Cortex of kidney (tissue), 1 donor: ENCODE measurements around the gene TRDN.
"Not testable (repeated sequence)": the region's sequence is repeated elsewhere in the genome, so short reads cannot be mapped to it uniquely, and the experiment has no call there.

Source experiments
- DNase-seq: peaks from one replicate; lab custom pipeline; 2025; lab: John Stamatoyannopoulos, UW

TRDN gene

DNA sequence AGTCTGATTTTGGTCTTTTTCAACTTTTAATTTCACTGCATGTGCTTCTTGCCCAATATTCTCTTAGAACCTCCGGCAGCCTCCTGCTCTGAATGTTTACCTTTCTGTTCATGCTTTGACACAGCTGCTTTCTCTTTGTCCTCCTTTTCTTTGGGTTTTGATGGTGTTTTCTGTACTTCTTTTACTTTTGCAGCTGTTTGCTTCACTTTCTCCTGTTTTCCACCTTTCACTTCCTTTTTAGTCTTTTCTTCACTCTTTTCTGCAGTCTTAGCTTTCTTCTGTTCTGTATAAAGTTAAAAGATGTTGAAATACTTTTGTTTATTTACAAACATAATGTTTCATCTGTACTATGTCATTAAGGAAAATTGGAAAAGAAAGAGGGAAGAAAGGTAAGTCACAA, 133.1 kb downstream of the TRDN start:
- DNase-seq: no peak

DNA sequence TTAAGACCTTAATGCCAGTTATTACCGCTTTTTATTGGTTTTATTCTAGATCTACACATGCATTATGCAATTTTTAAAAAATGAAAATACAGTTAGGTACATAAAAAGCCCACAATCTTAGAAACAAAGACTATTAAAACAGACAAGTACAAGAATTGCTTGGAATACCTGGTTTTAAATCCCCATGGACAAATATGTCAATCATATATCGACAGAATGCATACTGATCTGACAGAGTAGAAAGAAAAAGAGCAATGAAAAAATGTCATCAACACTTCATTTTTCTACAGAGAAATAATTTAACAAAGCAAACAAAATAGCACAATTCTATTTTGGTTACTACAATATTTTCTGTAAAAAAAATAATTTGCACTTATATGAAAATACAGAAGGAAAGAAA, 139.7 kb downstream of the TRDN start:
- no peak for DNase-seq

DNA sequence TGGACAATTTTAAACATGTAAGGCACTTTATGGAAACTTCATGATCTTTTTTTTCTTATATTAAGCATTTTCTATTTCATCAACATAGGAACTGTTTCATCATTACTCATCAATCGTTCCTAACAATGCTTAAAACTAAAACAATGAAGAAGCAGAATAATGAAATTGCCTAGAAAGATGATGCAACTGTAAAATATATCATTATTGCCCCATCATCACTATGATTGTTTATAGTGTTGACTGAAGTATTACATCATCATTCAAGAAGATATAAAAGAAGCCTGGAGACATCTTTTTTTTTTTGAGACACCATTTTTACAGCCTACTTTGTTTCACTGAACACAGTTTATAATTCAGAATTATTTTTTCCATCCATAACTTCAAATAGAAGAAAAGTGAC, 147.2 kb downstream of the TRDN start:
- no peak for DNase-seq

DNA sequence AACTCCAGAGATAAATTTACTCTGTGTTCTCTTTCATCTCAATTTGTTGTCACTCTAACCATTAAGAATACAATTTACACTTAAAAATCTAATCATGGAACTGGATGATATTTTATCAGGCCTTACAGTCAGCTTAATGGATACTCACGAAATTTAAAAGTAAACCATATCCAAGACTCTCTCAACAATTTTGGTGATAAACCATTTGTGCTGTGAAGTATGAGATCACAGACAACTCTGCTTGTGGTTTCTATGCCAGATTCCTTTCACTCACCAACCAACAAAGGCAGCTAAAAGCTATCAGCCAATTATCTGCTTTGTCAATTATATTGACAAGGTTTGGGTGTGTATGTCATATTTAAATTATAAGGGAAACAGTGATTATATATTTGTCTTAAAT, 155.8 kb downstream of the TRDN start:
- no peak for DNase-seq

DNA sequence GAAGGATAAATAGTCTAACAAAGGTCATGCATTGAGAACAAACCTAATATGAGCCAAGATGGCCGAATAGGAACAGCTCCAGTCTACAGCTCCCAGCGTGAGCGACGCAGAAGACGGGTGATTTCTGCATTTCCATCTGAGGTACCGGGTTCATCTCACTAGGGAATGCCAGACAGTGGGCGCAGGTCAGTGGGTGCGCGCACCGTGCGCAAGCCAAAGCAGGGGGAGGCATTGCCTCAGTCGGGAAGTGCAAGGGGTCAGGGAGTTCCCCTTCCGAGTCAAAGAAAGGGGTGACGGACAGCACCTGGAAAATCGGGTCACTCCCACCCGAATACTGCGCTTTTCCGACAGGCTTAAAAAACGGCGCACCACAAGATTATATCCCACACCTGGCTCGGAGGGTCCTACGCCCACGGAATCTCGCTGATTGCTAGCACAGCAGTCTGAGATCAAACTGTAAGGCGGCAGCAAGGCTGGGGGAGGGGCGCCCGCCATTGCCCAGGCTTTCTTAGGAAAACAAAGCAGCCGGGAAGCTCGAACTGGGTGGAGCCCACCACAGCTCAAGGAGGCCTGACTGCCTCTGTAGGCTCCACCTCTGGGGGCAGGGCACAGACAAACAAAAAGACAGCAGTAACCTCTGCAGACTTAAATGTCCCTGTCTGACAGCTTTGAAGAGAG, 164.6 kb downstream of the TRDN start:
- not testable (repeated sequence) for DNase-seq

DNA sequence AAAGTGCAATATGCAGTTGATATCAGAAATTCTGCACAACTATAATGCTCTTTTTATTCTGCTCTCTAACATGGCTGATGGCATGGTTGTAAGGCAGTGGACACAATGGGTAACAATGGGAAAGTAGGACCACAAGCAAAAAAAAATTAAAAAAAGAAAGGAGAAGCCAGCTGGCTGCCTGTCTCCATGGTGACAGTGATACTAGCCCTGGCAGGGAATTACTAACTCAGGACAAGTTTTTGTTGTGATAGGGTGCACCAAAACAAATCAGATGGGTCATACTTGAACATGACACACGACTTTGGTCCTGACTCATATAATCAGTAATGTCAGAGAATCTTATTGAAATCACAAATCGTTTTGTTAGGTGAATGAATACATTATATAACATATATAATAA, 169.4 kb downstream of the TRDN start:
- DNase-seq: no peak

DNA sequence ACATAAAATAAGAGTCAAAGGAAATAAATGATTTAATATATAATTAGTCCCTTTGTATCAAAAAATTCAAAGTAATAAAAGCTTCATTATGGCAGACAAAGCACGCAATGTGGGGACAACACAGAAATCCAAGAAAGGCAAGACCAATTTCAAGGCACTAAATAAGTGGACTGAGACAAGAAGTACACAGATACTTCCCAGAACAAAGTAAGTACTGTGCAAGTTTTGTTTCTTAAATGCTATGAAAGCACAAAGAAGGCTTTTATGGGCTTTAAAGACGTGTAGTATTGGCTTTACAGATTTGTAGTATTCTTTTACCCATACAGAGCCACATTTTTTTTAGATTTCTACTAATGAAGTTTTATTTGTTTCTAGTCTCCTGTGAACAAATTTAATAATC, 174.6 kb downstream of the TRDN start:
- DNase-seq: no peak

DNA sequence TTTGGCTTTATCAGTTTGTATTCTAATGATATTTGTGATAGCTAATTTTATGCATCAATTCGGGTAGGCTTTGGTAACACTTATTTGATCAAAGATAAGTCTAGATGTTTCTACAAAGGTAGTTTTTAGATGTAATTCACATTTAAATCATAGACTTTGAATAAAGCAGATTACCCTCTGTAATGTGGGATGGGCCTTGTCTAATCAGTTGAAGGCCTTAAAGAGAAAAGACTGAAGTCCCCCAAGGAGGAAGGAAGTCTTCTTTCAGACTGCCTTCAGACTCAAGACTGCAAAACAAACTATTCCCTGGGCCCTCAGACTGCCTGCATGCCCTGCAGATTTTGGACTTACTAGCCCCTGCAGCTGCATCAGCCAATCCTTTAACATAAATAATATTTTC, 178.5 kb downstream of the TRDN start:
- DNase-seq: no peak

DNA sequence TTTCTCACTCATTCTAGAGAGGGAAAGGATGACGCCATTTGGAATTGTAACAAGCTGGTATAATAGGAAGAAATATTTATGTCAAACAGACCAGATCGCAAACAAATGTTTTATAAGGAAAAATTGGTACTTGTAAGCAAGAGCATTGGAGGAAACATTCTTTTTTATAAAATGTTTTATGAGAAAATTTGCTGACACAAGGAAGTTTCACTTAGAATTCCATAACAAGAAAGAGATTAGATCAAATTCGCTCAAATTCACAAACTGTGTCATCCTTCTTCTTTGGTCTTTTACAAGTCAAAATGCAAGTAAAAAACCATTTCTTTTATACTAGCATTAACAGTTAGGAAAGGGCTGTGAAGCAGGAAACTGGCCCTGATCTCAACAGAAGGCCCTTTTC, 179.9 kb downstream of the TRDN start:
- DNase-seq: no peak

DNA sequence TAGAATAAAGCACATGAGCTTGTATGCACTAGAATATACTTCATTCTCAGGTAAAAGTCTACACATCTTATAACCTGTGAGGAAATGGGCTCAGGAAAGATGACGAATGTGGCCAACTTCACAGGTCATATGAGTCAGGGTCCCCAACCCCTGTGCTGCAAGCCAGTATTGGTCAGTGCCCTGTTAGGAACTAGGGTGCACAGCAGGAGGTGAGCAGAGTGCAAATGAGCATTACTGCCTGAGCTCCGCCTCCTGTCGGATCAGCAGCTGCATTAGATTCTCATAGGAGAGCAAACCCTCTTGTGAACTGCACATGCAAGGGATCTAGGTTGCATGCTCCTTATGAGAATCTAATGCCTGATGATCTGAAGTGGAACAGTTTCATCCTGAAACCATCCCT, 182.3 kb downstream of the TRDN start:
- DNase-seq: no peak

DNA sequence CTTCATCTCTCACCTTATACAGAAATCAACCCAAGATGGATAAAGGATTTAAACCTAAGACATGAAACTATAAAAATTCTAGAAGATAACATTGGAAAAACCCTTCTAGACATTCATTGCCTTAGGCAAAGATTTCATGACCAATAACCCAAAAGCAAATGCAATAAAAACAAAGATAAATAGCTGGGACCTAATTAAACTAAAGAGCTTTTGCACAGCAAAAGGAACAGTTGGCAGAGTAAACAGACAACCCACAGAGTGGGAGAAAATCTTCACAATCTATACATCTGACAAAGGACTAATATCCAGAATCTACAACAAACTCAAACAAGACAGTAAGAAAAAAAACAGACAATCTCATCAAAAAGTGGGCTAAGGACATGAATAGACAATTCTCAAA, 183.7 kb downstream of the TRDN start:
- not testable (repeated sequence) for DNase-seq

DNA sequence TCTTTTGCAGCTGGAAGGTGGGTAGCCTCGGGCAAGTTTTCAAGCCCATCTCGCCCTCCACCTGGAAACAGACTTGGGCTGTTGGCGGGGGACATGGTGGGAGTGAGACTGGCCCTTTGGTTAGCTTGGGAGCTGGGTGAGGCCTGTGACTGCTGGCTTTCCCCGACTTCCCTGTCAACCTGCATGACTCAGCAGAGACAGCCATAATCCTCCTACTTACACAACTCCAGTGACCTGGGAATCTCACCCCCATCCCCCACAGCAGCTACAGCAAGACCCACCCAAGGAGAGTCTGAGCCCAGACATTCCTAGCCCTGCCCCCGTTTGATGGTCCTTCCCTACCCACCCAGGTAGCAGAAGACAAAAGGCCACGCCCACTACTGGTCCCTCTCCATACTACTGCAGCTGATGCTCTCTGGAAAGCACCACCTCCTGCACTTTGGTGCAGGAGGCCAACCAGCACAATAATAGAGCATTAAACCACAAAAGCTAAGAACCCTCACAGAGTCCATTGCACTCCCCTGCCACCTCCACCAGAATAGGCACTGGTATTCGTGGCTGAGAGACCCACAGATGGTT, 188.4 kb downstream of the TRDN start:
- DNase-seq: no peak

DNA sequence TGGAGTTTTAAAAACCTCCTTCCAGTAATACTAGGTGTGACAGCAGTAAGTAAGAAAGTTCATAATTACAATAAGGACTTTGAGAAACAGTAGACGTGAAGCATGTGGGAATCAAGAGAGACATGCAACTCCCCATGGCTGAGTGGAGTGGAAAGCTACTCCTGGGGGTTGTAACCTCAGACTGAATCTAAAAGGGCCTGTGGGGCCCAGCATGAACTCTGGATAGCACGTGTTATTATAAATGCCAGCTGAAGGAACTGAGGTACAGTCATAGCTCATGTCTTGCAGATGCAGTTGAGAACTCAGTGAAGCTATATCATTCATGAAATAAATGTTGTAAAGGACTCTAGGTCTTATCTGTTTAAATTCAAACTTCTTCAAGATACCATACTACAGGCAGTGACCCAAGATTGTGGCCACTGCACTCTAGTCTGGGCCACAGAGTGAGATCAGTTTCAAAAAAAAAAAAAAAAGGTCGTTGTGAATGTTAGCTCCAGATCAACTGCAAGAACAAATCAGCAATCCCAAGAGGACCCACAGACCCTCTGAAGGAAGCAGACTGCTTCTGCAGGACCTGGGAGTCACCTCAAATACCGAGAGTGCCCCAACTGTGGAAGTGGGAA, 189.3 kb downstream of the TRDN start:
- no peak for DNase-seq

DNA sequence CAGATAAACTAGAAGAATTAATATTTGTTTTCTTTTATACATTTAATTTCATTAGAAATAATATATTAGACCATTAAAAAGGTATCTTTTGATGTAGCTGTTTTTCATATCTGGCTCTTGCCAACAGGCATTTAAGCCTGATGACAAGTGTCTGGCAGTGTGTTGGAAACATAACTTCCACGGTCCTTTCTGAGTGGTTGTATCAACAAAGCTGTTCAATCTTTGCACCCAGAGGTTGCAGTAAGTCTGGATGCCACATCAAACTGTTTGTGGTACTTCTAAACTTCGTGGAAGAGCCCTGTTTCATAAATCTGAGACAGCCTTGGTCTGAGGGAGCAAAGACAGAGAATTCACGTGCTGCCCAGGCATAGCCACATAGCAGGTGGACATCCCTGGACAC, 197.4 kb downstream of the TRDN start:
- DNase-seq: no peak

DNA sequence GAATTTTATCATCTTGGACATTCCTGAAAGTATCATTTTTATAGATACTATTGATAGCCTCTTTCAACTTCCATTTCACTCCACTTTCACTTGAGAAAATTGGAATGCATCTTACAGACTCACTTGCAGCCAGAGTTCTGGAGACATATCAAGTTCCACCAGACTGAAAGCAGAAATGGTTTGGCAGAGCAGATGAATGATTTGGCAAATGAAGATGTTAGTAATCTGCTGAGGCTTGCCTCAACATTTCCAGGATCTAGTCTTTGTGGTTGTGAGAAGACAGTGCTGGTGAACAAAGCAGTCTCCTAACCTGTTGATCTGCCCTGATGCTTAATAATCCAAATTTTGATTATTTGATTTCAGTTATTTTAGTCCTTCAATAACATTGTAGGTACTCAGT, 202.6 kb downstream of the TRDN start:
- no peak for DNase-seq

DNA sequence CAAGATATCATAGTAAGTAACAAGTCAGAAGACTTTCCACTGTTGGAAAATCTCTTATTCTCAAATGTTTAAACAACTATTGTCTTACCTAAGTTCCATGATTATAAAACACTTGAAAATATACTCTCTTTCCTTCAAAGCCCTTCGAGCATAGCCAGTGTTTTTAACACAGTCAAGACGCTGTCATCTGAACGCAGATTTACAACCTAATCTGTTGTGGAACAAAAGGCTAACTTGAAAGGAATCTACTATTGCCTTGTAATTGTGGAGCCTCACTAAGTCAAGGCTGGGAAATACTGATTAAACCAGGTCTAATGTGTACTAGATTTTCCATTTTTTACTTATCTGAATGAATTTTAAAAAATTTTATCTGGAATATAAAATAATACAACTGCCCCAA, 205.8 kb downstream of the TRDN start:
- no peak for DNase-seq

DNA sequence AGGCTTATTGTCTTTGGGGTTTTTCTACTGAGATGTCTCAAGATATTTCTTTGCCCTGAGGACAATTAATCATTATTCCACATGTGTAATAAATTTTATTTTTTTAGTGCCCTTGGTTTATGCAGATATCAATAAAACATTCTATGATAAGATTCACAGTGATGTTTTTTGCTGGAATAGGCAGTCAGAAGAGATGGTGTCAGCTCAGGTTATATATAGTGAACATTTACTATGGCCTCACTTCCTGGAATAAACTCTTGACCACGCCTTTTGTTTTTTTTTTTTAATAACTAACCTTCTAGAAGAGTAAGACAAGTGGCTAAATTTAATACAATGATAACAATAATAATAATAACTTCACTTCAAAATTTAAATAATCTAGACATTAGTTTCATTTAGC, 209.7 kb downstream of the TRDN start:
- no peak for DNase-seq

DNA sequence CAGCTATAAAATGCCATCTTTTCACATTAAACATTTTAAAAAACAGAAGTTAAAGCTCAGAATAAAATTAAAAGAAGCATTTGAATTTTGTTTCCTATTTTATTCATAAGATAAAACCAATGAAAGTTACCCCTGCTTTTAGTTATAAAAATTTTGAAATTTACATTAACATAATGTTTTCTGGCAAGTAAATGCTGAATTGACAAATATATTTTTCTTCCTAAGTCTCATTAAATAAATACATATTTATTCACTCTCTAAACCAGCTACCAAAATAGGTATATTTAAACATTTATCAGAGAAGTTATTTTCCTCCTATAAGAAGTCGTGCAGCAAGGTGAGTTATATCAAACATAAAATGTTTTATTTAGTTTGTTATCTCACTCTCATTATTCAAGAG, 213.6 kb downstream of the TRDN start:
- no peak for DNase-seq

DNA sequence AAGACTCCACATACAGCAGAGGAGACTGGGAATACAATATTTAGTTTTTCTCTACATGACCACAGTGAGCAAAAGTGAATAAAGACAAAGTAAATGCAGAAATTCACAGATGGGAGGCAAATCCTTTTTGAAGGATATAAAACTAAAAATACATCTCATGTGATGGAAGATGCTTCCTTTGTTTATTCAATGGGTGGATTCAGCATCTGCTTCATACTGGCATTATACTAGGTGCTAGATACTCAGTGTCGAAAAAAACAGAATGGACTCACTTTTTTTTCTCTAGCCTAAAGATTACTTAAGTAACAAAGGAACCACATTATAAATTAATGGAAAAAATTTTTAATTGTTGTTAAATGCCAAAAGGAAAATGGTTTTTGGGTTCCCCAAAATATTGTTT, 216.2 kb downstream of the TRDN start:
- no peak for DNase-seq

DNA sequence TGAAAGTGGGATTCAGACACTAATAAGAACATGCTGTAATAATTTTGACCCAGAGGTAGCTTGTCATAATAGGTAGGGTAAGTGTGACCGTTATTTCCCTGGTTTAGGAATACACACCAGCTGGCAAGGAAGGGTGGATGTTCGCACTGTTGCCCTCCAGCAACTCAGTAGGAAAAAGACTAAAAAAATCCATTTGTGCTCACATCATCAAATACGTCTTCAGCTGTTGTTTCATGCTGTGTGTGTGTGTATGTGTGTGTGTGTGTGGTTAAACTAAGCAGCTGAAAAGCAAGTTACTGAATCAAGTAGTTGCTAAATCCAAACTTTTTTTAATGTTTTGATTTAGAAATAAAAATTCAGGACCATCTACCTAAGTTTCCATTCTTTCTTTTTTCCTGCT, 218.7 kb downstream of the TRDN start:
- no peak for DNase-seq

DNA sequence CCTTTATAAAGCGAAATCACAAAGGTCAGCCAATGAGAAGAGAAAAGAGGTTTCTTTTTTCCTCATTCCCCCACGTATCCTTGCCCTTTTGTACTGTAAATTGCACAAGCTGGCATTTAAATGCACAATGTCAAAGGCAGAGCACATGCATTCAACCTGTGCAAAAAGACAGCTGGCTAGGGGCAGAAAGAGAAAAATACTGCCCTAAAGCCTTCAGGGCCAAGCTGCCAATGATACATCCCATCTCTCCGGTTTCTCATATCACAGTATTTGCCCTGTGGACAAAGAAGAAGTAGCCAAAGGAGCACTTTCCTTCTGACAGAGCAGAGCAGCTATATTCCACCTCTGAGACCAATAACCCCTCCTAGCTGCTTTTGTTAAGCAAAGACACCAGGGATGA, 219.2 kb downstream of the TRDN start:
- no peak for DNase-seq

DNA sequence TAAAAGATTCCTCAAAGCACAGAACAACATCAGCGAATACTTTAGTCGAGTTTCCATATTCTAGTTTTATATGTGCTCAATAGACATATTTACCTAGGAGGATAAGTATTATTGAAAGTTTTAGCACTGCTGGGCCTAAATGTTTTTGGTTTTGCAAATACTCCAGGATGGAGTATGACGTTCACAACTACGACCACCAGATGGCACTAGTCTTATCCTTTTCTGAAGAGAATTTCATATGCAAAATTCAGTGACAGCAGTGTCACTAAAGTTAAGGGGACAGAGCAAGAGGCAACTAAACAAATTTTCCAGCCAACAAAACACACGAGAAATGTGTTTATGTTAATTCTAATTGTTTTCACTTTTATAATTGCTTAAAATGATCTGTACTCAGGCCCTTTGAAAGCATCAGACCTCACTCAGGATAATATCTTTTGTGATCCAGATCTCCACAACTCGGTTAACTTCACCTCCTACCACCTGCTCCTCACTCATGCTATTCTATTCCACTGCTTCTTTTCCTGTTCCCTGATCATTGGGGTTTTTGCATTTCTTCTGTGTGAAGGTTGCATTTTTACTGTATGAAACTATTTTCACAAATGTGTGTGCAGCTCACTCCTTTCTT, 220.8 kb downstream of the TRDN start:
- no peak for DNase-seq

DNA sequence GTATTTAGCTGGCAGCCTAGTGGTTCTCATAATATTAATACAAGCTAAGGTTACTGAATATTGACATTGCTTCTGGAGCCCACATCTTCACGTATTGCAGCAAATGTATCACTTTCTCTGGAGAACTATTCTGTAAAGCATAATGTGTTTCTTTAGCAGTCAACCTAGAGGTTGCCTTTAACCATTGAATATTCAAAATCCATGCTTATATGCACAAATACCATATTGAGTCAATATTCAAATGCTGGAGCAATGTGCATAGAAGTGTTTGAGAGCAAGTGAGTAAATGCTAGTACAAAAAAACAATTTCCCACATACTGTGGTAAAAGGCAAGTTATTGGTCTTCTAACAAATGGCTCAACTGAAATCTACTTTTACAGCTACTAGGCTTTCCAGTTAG, 231.8 kb downstream of the TRDN start:
- no peak for DNase-seq
